Measurements from ENCODE around the gene ROBO4. TPM values are rescaled to one million over a fixed set of nuclear protein-coding genes. Genes with fewer than 3 reads are reported as not detected.

Gene ROBO4
- total and polyA plus RNA-seq, 2 experiments from 2014 or later = 0.53 to 1.3 TPM

GRCh38 chr11:124842305-124842704, 55.4 kb downstream of the ROBO4 start:
- DNase-seq = no peak
- H3K9me3 ChIP-seq (ENCODE audit: low read depth) = no peaks in the 10 kb centered on the region
- H3F3A ChIP-seq (ENCODE audit: insufficient read depth) = no peaks in the 10 kb centered on the region
- H3K27me3 ChIP-seq (replicated peaks; ENCODE audit: insufficient read depth) = peaks cover 87% of the 10 kb centered on the region
- no peaks in the 10 kb centered on the region for H4K20me1 ChIP-seq (ENCODE audit: insufficient read depth)
- H3K9ac ChIP-seq = no peak overlapping the region
- in situ Hi-C loops (cut with MboI) = no loop called here
- 0 out of 2 replicates have a peak, but pooled peaks cover under 1% of the 10 kb centered on the region for H3K4me1 ChIP-seq (ENCODE audit: insufficient read depth)
- H3K4me3 ChIP-seq = no peak overlapping the region
- no peaks in the 10 kb centered on the region for H3K9me2 ChIP-seq (ENCODE audit: insufficient read depth)
- no peak overlapping the region for H3K27ac ChIP-seq
- no peaks in the 10 kb centered on the region for H3K36me3 ChIP-seq (ENCODE audit: low read depth)
- 36 to 43% methylated on average over 4 of the region's 4 CpGs for WGBS, 2 experiments (ENCODE audit: low coverage in 1 of 2, low lambda C conversion rate in 2 of 2, missing lambda C conversion rate in 2 of 2)
- no peak overlapping the region for H3K4me2 ChIP-seq (ENCODE audit: unreplicated experiment)
- no peak overlapping the region for H2AFZ ChIP-seq
- TF ChIP-seq EZH2 (IDR thresholded peaks at IDR 0.05; ENCODE audit: insufficient read depth, poor library complexity, severe bottlenecking) (no peak), EZH2phosphoT487 (IDR thresholded peaks at IDR 0.05; ENCODE audit: insufficient read depth, low read depth) (no peak)
- no peaks in the 10 kb centered on the region for H3K79me2 ChIP-seq (ENCODE audit: insufficient read depth)

GRCh38 chr11:124841840-124842239, 55.8 kb downstream of the ROBO4 start:
- Histone ChIP-seq H3K27me3 (replicated peaks; ENCODE audit: insufficient read depth) (peaks cover 82% of the 10 kb centered on the region), H3K9me3 (ENCODE audit: low read depth) (no peaks in the 10 kb centered on the region), H3K4me1 (ENCODE audit: insufficient read depth) (0 out of 2 replicates have a peak, but pooled peaks cover 3% of the 10 kb centered on the region), H4K20me1 (ENCODE audit: insufficient read depth) (no peaks in the 10 kb centered on the region), H3K9me2 (ENCODE audit: insufficient read depth) (no peaks in the 10 kb centered on the region), H3K36me3 (ENCODE audit: low read depth) (no peaks in the 10 kb centered on the region), H2AFZ (no peak overlapping the region), H3K79me2 (ENCODE audit: insufficient read depth) (no peaks in the 10 kb centered on the region), H3K4me3 (no peak overlapping the region), H3K9ac (no peak overlapping the region), H3K4me2 (ENCODE audit: unreplicated experiment) (no peak overlapping the region), H3K27ac (no peak overlapping the region), H3F3A (ENCODE audit: insufficient read depth) (no peaks in the 10 kb centered on the region)
- TF ChIP-seq EZH2phosphoT487 (IDR thresholded peaks at IDR 0.05; ENCODE audit: insufficient read depth, low read depth) = no peak
- TF ChIP-seq EZH2 (IDR thresholded peaks at IDR 0.05; ENCODE audit: insufficient read depth, poor library complexity, severe bottlenecking) = no peak
- in situ Hi-C loops (cut with MboI) = no loop called here
- 53 to 58% methylated on average over 2 of the region's 2 CpGs for WGBS, 2 experiments (ENCODE audit: low coverage in 1 of 2, low lambda C conversion rate in 2 of 2, missing lambda C conversion rate in 2 of 2)
- no peak for DNase-seq

- WGBS, 2 experiments (ENCODE audit: low coverage in 1 of 2, low lambda C conversion rate in 2 of 2, missing lambda C conversion rate in 2 of 2) = 30% methylated on average over 3 of the region's 3 CpGs
These were observed 56.5 kb downstream of the ROBO4 start for GRCh38 chr11:124841201-124841600.

GRCh38 chr11:124840666-124841065, 57.0 kb downstream of the ROBO4 start:
- in situ Hi-C loops (cut with MboI) = no loop called here
- Histone ChIP-seq H3K4me2 (ENCODE audit: unreplicated experiment) (no peak overlapping the region), H3K4me1 (ENCODE audit: insufficient read depth) (0 out of 2 replicates have a peak, but pooled peaks cover 3% of the 10 kb centered on the region), H3K79me2 (ENCODE audit: insufficient read depth) (no peaks in the 10 kb centered on the region), H4K20me1 (ENCODE audit: insufficient read depth) (no peaks in the 10 kb centered on the region), H3K9me2 (ENCODE audit: insufficient read depth) (no peaks in the 10 kb centered on the region), H2AFZ (no peak overlapping the region), H3K9ac (no peak overlapping the region), H3K27ac (no peak overlapping the region), H3K27me3 (replicated peaks; ENCODE audit: insufficient read depth) (peaks cover 70% of the 10 kb centered on the region), H3K36me3 (ENCODE audit: low read depth) (no peaks in the 10 kb centered on the region), H3F3A (ENCODE audit: insufficient read depth) (0 out of 2 replicates have a peak, but pooled peaks cover 6% of the 10 kb centered on the region), H3K4me3 (no peak overlapping the region), H3K9me3 (ENCODE audit: low read depth) (no peaks in the 10 kb centered on the region)
- TF ChIP-seq EZH2phosphoT487 (IDR thresholded peaks at IDR 0.05; ENCODE audit: insufficient read depth, low read depth) (no peak), EZH2 (IDR thresholded peaks at IDR 0.05; ENCODE audit: insufficient read depth, poor library complexity, severe bottlenecking) (no peak)
- no peak for DNase-seq
- WGBS, 2 experiments (ENCODE audit: low coverage in 1 of 2, low lambda C conversion rate in 2 of 2, missing lambda C conversion rate in 2 of 2) = 52 to 55% methylated on average over 1 of the region's 1 CpG

More at GRCh38 chr11:124841201-124841600, 56.5 kb downstream of the ROBO4 start:
- Histone ChIP-seq H3K9me2 (ENCODE audit: insufficient read depth) (no peaks in the 10 kb centered on the region), H3K27me3 (replicated peaks; ENCODE audit: insufficient read depth) (peaks cover 76% of the 10 kb centered on the region), H3K4me1 (ENCODE audit: insufficient read depth) (0 out of 2 replicates have a peak, but pooled peaks cover 3% of the 10 kb centered on the region), H3K27ac (no peak overlapping the region), H3K79me2 (ENCODE audit: insufficient read depth) (no peaks in the 10 kb centered on the region), H4K20me1 (ENCODE audit: insufficient read depth) (no peaks in the 10 kb centered on the region), H3K4me2 (ENCODE audit: unreplicated experiment) (no peak overlapping the region), H3K9ac (no peak overlapping the region), H2AFZ (no peak overlapping the region), H3K9me3 (ENCODE audit: low read depth) (no peaks in the 10 kb centered on the region), H3K36me3 (ENCODE audit: low read depth) (no peaks in the 10 kb centered on the region), H3F3A (ENCODE audit: insufficient read depth) (0 out of 2 replicates have a peak, but pooled peaks cover 3% of the 10 kb centered on the region), H3K4me3 (no peak overlapping the region)
- TF ChIP-seq EZH2phosphoT487 (IDR thresholded peaks at IDR 0.05; ENCODE audit: insufficient read depth, low read depth) (no peak), EZH2 (IDR thresholded peaks at IDR 0.05; ENCODE audit: insufficient read depth, poor library complexity, severe bottlenecking) (no peak)
- DNase-seq = peak; percentile 38
- in situ Hi-C loops (cut with MboI) = no loop called here
